Neural cell (in vitro differentiated cells): ENCODE data around the gene TEX101. TPM values are rescaled to one million over a fixed set of nuclear protein-coding genes. Genes with fewer than 3 reads are reported as not detected.

Experiments
- H2AFZ ChIP-seq: fragments of 200-600, 300-800 bp; sonication (generic), shearing (Covaris generic); 2 replicates; pipeline ENCODE4 v1.6.0; 2014; ENCODE audit warnings: low read depth, mild to moderate bottlenecking, antibody characterized with exemption, low read length, moderate library complexity
- H3F3A ChIP-seq: fragments of 200-600 bp; shearing (Covaris generic); 2 replicates; pipeline ENCODE4 v1.6.1; 2016; ENCODE audit warnings: mild to moderate bottlenecking, moderate library complexity, mixed read lengths, antibody characterized with exemption, low read length; ENCODE audit not compliant: insufficient read depth, poor library complexity, severe bottlenecking
- H3K27ac ChIP-seq: fragments of 200-600, 300-800 bp; sonication (generic), shearing (Covaris generic); 2 replicates; pipeline ENCODE4 v1.5.1; 2014; ENCODE audit warnings: mild to moderate bottlenecking, low read length, moderate library complexity
- H3K27me3 ChIP-seq: fragments of 300-800, 200-600 bp; sonication (generic), shearing (Covaris generic); 2 replicates; pipeline ENCODE4 v1.6.0; 2014; ENCODE audit warnings: mild to moderate bottlenecking, low read depth, low read length, moderate library complexity; ENCODE audit not compliant: insufficient read depth
- H3K36me3 ChIP-seq: fragments of 300-800, 200-600 bp; sonication (generic), shearing (Covaris generic); 2 replicates; pipeline ENCODE4 v1.5.1; 2014; ENCODE audit warnings: mild to moderate bottlenecking, antibody characterized with exemption, low read length, moderate library complexity; ENCODE audit not compliant: insufficient read depth
- H3K4me2 ChIP-seq: fragments of 300-800, 200-600 bp; sonication (generic), shearing (Covaris generic); 2 replicates; pipeline ENCODE4 v1.6.0; 2014; ENCODE audit warnings: mild to moderate bottlenecking, low read length
- H3K4me3 ChIP-seq: fragments of 300-800, 200-600 bp; sonication (generic), shearing (Covaris generic); 2 replicates; pipeline ENCODE4 v1.5.1; 2014; ENCODE audit warnings: mild to moderate bottlenecking, low read length, moderate library complexity
- H3K79me2 ChIP-seq: fragments of 200-600 bp; shearing (Covaris generic); replicated peaks from 2 replicates; pipeline ENCODE4 v1.6.0; 2014; ENCODE audit warnings: mild to moderate bottlenecking, low read length, moderate library complexity; ENCODE audit not compliant: insufficient read depth
- H3K9ac ChIP-seq: fragments of 300-800, 200-600 bp; sonication (generic), shearing (Covaris generic); 2 replicates; pipeline ENCODE4 v1.6.1; 2016; ENCODE audit warnings: mild to moderate bottlenecking, low read length, mixed read lengths
- H3K9me2 ChIP-seq: fragments of 200-600 bp; shearing (Covaris generic); 2 replicates; pipeline ENCODE4 v1.6.1; 2016; ENCODE audit warnings: mild to moderate bottlenecking, low read length, mixed read lengths; ENCODE audit not compliant: insufficient read depth
- H3K9me3 ChIP-seq: fragments of 200-600, 300-800 bp; sonication (generic), shearing (Covaris generic); 2 replicates; pipeline ENCODE4 v1.6.1; 2016; ENCODE audit warnings: mild to moderate bottlenecking, mixed run types, low read length, moderate library complexity, mixed read lengths
- H4K20me1 ChIP-seq: fragments of 200-600 bp; shearing (Covaris generic); 2 replicates; pipeline ENCODE4 v1.6.1; 2016; ENCODE audit warnings: mild to moderate bottlenecking, mixed run types; ENCODE audit not compliant: insufficient read depth
- CTCF ChIP-seq: fragments of 450-650 bp; IDR thresholded peaks from 2 replicates; pipeline ENCODE4 v1.5.1; 2014; ENCODE audit warnings: antibody characterized with exemption, mild to moderate bottlenecking, moderate library complexity; ENCODE audit not compliant: poor library complexity, severe bottlenecking
- EP300 ChIP-seq: fragments of 450-650 bp; conservative IDR thresholded peaks from 2 replicates; pipeline ENCODE4 v1.6.1; 2014; ENCODE audit warnings: antibody characterized with exemption, mild to moderate bottlenecking, moderate library complexity; ENCODE audit not compliant: poor library complexity, severe bottlenecking
- EZH2 ChIP-seq: fragments of 200-600, 300-800 bp; shearing (Covaris generic), sonication (generic); IDR thresholded peaks from 2 replicates; pipeline ENCODE4 v1.6.1; 2014; ENCODE audit warnings: antibody characterized with exemption, low read length, borderline replicate concordance, mild to moderate bottlenecking; ENCODE audit not compliant: insufficient read depth, poor library complexity, severe bottlenecking
- MXI1 ChIP-seq: fragments of 450-650 bp; conservative IDR thresholded peaks from 2 replicates; pipeline ENCODE4 v1.6.1; 2014; ENCODE audit warnings: antibody characterized with exemption, mild to moderate bottlenecking; ENCODE audit not compliant: poor library complexity, severe bottlenecking
- POLR2AphosphoS5 ChIP-seq: IDR thresholded peaks from 2 replicates; pipeline ENCODE4 v1.6.1; 2012
- RAD21 ChIP-seq: fragments of 450-650 bp; conservative IDR thresholded peaks from 2 replicates; pipeline ENCODE4 v1.6.1; 2014; ENCODE audit warnings: antibody characterized with exemption, mild to moderate bottlenecking, moderate library complexity
- REST ChIP-seq: IDR thresholded peaks from 2 replicates; pipeline ENCODE4 v1.6.1; 2012; ENCODE audit warnings: borderline replicate concordance
- SMC3 ChIP-seq: fragments of 450-650 bp; conservative IDR thresholded peaks from 2 replicates; pipeline ENCODE4 v1.6.1; 2014; ENCODE audit warnings: antibody characterized with exemption, mild to moderate bottlenecking, moderate library complexity; ENCODE audit not compliant: poor library complexity
- TAF1 ChIP-seq: IDR thresholded peaks from 2 replicates; pipeline ENCODE4 v1.6.1; 2012; ENCODE audit warnings: low read depth
- polyA plus RNA-seq: library from polyadenylated mRNA; depleted of rRNA; stranded (reverse); fragments of >200 nt; gene quantifications from 2 replicates; pipeline ENCODE4 v1.2.3, GENCODE V29; 2014

The TEX101 gene
- polyA plus RNA-seq, 1 donor from 2014 or later, result not detected

GRCh38 chr19:43409415-43409814 lies 5.3 kb upstream of the TEX101 start:
- TF ChIP-seq CTCF, result no peak
- no peak for TF ChIP-seq SMC3
- TF ChIP-seq RAD21, result no peak
- Histone ChIP-seq H3K27ac (no peak overlapping the region), H3K9ac (no peak overlapping the region), H3K9me2 (no peaks in the 10 kb centered on the region), H2AFZ (no peak overlapping the region), H3K79me2 (no peaks in the 10 kb centered on the region), H3K9me3 (no peaks in the 10 kb centered on the region), H3K27me3 (no peaks in the 10 kb centered on the region), H3K36me3 (no peaks in the 10 kb centered on the region), H4K20me1 (no peaks in the 10 kb centered on the region), H3K4me3 (no peak overlapping the region), H3K4me2 (no peak overlapping the region), H3F3A (no peaks in the 10 kb centered on the region)

GRCh38 chr19:43412441-43412840 lies 2.2 kb upstream of the TEX101 start:
- no peaks in the 10 kb centered on the region for H3K79me2 ChIP-seq
- no peaks in the 10 kb centered on the region for H3K9me3 ChIP-seq
- H4K20me1 ChIP-seq, result no peaks in the 10 kb centered on the region
- TF ChIP-seq TAF1, result no peak
- TF ChIP-seq EP300, result no peak
- no peak for TF ChIP-seq POLR2AphosphoS5
- no peak for TF ChIP-seq EZH2
- TF ChIP-seq REST, result no peak
- no peak for TF ChIP-seq SMC3
- TF ChIP-seq CTCF, result no peak
- no peak for TF ChIP-seq RAD21
- no peak for TF ChIP-seq MXI1
- H3K9me2 ChIP-seq, result no peaks in the 10 kb centered on the region
- H3K27me3 ChIP-seq, result no peaks in the 10 kb centered on the region
- no peak overlapping the region for H3K4me2 ChIP-seq
- H3K4me3 ChIP-seq, result no peak overlapping the region
- H3K27ac ChIP-seq, result no peak overlapping the region
- H3K9ac ChIP-seq, result no peak overlapping the region
- no peaks in the 10 kb centered on the region for H3F3A ChIP-seq
- H2AFZ ChIP-seq, result no peak overlapping the region
- H3K36me3 ChIP-seq, result no peaks in the 10 kb centered on the region
